Karpas-422 (cell line): Measurements from ENCODE around the gene ADARB1. TPM values are rescaled to one million over a fixed set of nuclear protein-coding genes. Genes with fewer than 3 reads are reported as not detected.

Experiments
- DNase-seq: peaks from one replicate; pipeline ENCODE4 v3.0.0-alpha.2; 2015
- H2AFZ ChIP-seq: fragments of 200-600 bp; sonication (generic); 2 replicates; pipeline ENCODE4 v1.6.1; 2014; ENCODE audit warnings: antibody characterized with exemption, low read length, mixed read lengths
- H3K27ac ChIP-seq: fragments of 200-600 bp; sonication (generic); 2 replicates; pipeline ENCODE4 v1.5.1; 2014; ENCODE audit warnings: mild to moderate bottlenecking, low read length, moderate library complexity
- H3K27me3 ChIP-seq: fragments of 200-600 bp; sonication (generic); 2 replicates; pipeline ENCODE4 v1.6.1; 2014; ENCODE audit warnings: low read length, mixed read lengths
- H3K36me3 ChIP-seq: fragments of 200-600 bp; sonication (generic); 2 replicates; pipeline ENCODE4 v1.6.1; 2014; ENCODE audit warnings: low read length, mixed read lengths; ENCODE audit not compliant: insufficient read depth
- H3K4me1 ChIP-seq: fragments of 200-600 bp; sonication (generic); 2 replicates; pipeline ENCODE4 v1.6.1; 2014; ENCODE audit warnings: mild to moderate bottlenecking, low read length, mixed read lengths
- H3K4me2 ChIP-seq: fragments of 200-600 bp; sonication (generic); 2 replicates; pipeline ENCODE4 v1.6.1; 2014; ENCODE audit warnings: low read length, low read depth, mild to moderate bottlenecking; ENCODE audit not compliant: poor library complexity, severe bottlenecking
- H3K4me3 ChIP-seq: fragments of 200-600 bp; sonication (generic); 2 replicates; pipeline ENCODE4 v1.5.1; 2014; ENCODE audit warnings: mild to moderate bottlenecking, antibody characterized with exemption, low read length, mixed read lengths
- H3K79me2 ChIP-seq: fragments of 200-600 bp; sonication (generic); 2 replicates; pipeline ENCODE4 v1.6.1; 2014; ENCODE audit warnings: mild to moderate bottlenecking, low read length, mixed read lengths
- H3K9ac ChIP-seq: fragments of 200-600 bp; sonication (generic); 2 replicates; pipeline ENCODE4 v1.6.0; 2014; ENCODE audit warnings: low read length
- H3K9me2 ChIP-seq: fragments of 200-600 bp; sonication (generic), shearing (Covaris generic); replicated peaks from 2 replicates; pipeline ENCODE4 v1.6.0; 2014; ENCODE audit warnings: mild to moderate bottlenecking, low read length, moderate library complexity; ENCODE audit not compliant: insufficient read depth
- H3K9me3 ChIP-seq: fragments of 300-700, 200-600 bp; sonication (generic); 2 replicates; pipeline ENCODE4 v1.6.1; 2014; ENCODE audit warnings: low read length, mixed read lengths
- H4K20me1 ChIP-seq: fragments of 200-600 bp; sonication (generic); 2 replicates; pipeline ENCODE4 v1.6.1; 2014; ENCODE audit warnings: mild to moderate bottlenecking, antibody characterized with exemption, low read length, low read depth; ENCODE audit not compliant: insufficient read depth
- total RNA-seq: library from RNA; depleted of rRNA; stranded (reverse); fragments of >200 nt; shearing (Covaris generic); gene quantifications from 2 replicates; pipeline ENCODE4 v1.2.3, GENCODE V29; 2014; ENCODE audit warnings: low replicate concordance

Gene ADARB1
- total RNA-seq, 1 experiment from 2014 or later: 2.0 TPM

DNA sequence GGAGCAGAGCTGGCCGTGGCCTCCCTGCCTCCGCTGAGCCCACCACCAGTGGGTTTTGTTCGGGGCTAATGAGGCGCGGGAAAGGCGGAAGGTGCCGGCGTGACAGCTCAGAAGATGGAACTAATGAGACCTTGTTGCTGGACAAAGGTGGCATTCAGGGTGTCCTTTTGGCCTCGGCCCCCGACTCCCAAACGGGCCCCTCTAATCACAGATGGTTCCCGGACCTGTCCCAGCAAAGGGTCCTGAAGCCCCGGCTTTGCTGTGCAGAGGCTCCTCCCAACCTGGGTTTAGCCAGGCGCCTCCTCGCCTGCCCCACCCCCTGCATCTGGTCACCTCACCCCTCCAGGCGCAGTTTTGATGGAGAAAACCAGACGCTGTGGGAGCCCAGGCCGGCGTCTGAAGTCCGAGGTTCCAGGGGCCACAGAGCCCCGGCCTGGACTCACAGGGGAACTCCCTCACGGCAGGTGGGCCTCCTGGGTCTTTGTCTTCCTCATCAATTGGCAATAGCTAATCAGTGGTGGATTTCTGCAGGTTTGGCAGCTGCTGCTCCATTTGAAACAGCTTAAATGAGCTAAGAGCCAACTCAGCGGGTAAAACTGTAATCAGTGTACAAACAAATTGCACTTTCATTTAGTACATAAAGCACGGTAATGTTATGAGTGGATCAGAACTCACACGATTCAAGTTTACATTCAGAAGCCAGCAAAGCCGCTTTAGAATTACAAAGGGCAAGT, 44.3 kb upstream of the ADARB1 start:
- no peaks in the 10 kb centered on the region for H3K79me2 ChIP-seq
- no peak overlapping the region for H2AFZ ChIP-seq
- H3K36me3 ChIP-seq: no peaks in the 10 kb centered on the region
- no peaks in the 10 kb centered on the region for H3K27me3 ChIP-seq
- no peak overlapping the region for H3K27ac ChIP-seq
- no peaks in the 10 kb centered on the region for H3K9me3 ChIP-seq
- no peaks in the 10 kb centered on the region for H3K9me2 ChIP-seq
- no peak for DNase-seq
- H4K20me1 ChIP-seq: no peaks in the 10 kb centered on the region
- no peaks in the 10 kb centered on the region for H3K4me1 ChIP-seq
- no peak overlapping the region for H3K9ac ChIP-seq
- H3K4me3 ChIP-seq: no peak overlapping the region
- no peak overlapping the region for H3K4me2 ChIP-seq

DNA sequence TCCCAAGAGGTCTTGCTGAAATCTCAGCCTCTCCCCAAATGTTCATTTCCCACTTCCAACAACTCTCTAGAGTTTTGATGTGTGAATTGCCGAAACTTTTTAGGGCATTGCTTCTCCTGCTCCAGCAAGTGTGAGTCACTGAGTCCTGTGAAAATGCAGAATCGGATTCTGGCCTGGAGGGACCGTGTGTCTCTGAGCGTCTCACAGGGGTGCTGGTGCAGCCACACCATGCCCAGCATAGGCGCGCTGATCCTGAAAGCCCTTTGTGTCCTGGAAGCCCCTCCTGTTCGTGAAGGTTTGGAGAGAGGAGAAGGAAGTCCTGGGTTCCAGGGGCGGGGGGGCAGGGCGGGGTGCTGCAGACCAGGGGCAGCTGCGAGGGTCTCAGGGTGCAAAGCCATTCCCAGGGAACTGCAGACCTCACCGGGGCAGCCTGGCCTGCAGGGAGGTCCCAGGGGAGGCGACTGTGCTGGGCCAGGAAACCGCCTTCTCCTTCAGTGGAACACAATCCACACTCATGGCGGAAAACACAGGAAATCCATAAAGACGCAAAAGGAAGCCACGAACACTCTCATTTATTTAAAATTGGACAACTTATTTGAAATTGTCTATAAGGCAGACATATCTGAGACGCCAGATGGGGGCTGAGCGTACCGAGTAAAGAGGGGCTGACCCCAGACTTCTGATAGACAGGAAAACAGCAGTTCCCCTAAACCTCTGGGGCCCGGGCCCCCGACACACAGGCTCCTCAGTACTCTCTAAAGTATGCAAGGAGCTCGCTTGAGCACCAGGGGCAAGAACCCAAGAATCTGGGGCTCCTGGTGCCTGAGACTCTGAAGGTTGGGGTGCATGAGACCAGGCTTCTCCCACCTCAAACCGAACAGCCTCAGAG, 43.5 kb upstream of the ADARB1 start:
- Histone ChIP-seq H3K4me2 (no peak overlapping the region), H3K4me3 (no peak overlapping the region), H3K4me1 (no peaks in the 10 kb centered on the region), H4K20me1 (no peaks in the 10 kb centered on the region), H3K9me2 (no peaks in the 10 kb centered on the region), H3K9me3 (no peaks in the 10 kb centered on the region), H3K27ac (no peak overlapping the region), H2AFZ (no peak overlapping the region), H3K36me3 (no peaks in the 10 kb centered on the region), H3K9ac (no peak overlapping the region), H3K79me2 (no peaks in the 10 kb centered on the region), H3K27me3 (no peaks in the 10 kb centered on the region)
- no peak for DNase-seq

DNA sequence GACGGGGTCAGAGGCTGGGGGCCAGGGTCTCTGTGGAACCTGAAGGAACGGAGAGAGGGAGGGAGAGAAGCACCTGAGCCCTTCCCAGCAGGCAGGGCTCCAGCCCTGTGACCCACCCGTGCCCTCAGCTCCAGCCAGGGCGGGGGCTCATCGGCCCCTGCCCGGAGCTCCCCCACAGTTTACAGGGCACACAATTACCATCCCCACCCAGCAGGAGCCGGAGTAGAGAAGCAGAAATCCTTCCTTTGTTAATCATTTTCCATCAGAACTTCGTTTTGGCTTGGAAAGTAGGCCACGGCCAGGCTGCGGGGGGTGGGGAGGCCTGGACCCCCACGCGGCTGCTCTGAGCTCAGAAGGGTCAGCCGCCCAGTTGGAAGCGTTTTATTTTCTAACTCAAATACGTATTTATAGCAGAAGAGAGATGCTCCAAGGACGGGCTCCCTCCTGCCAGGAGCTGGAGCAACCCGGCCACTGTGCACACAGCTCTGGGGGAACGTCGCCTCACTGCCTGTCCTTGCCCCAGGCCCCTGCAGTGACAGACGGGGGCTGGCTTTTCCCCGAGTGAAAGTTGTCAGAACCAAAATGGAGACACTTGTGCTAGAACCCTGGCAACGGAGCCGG, 42.7 kb upstream of the ADARB1 start:
- no peak overlapping the region for H2AFZ ChIP-seq
- no peaks in the 10 kb centered on the region for H3K9me2 ChIP-seq
- no peak overlapping the region for H3K4me3 ChIP-seq
- no peaks in the 10 kb centered on the region for H3K36me3 ChIP-seq
- no peaks in the 10 kb centered on the region for H3K27me3 ChIP-seq
- no peak overlapping the region for H3K4me2 ChIP-seq
- no peaks in the 10 kb centered on the region for H3K79me2 ChIP-seq
- no peaks in the 10 kb centered on the region for H3K4me1 ChIP-seq
- no peaks in the 10 kb centered on the region for H3K9me3 ChIP-seq
- DNase-seq: no peak
- H4K20me1 ChIP-seq: no peaks in the 10 kb centered on the region
- H3K27ac ChIP-seq: no peak overlapping the region
- no peak overlapping the region for H3K9ac ChIP-seq

DNA sequence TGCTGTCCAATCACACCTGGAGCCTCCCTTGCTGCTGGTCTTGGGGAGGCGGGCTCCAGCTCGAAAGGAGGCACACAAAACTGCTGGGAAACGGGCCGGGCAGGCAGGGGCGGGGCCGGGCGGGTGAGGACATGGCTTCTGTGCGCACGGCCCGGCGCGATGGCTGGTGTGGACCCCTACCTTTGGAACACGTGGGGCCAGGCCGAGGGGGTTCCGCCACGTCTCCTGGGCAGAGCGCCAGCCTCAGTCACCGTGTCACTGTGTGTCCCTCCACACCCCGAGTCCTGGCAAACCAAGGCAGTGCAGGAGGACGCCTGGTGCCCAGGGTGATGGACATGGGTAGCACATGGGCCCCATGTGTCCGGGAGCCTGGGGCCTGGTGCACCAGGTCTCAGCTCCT, 42.0 kb upstream of the ADARB1 start:
- Histone ChIP-seq H3K4me2 (no peak overlapping the region), H3K36me3 (no peaks in the 10 kb centered on the region), H3K27ac (no peak overlapping the region), H3K9ac (no peak overlapping the region), H3K27me3 (no peaks in the 10 kb centered on the region), H3K9me2 (no peaks in the 10 kb centered on the region), H3K4me1 (no peaks in the 10 kb centered on the region), H3K4me3 (no peak overlapping the region), H2AFZ (no peak overlapping the region), H3K9me3 (no peaks in the 10 kb centered on the region), H4K20me1 (no peaks in the 10 kb centered on the region), H3K79me2 (no peaks in the 10 kb centered on the region)
- no peak for DNase-seq

DNA sequence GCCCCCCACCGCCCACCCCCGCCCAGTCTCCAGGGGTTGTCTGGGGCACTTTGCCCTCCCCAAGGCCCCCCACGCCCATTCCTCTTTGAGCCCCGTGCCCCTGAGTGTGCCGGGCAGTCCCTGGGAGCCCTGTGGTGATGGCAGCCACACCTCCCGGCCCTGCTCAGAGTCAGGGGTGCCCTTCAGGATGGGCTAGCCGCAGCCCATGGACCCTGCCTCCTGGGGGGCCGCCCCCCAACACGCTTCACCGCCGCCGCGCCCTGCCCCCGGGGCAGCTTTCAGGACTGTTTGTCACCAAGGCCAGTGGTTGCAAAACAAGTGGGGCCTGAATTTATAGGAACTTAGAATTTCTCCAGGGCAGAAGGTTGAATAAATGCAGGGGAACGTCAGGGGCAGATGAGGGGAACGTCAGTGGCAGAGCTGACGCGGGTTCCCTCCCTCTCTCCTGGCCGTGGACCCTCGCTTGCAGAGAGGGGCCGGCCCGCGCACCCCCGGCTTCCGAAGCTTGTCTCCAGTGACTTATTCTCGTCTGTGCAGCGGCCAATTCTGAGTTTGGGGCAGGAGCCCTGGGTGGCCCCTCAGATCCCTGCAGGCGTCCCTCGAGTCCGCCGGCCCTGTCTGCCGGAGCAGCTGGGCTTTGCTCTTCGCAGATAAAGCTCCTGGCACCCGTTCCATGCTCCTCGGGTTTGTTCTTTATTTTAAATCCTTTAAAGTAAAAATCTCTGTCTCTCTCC, 41.2 kb upstream of the ADARB1 start:
- H4K20me1 ChIP-seq: no peaks in the 10 kb centered on the region
- no peak overlapping the region for H3K9ac ChIP-seq
- H3K27ac ChIP-seq: no peak overlapping the region
- no peak overlapping the region for H3K4me3 ChIP-seq
- H3K79me2 ChIP-seq: no peaks in the 10 kb centered on the region
- DNase-seq: no peak
- no peak overlapping the region for H2AFZ ChIP-seq
- H3K27me3 ChIP-seq: no peaks in the 10 kb centered on the region
- H3K4me1 ChIP-seq: no peaks in the 10 kb centered on the region
- H3K4me2 ChIP-seq: no peak overlapping the region
- no peaks in the 10 kb centered on the region for H3K36me3 ChIP-seq
- no peaks in the 10 kb centered on the region for H3K9me3 ChIP-seq
- H3K9me2 ChIP-seq: no peaks in the 10 kb centered on the region

DNA sequence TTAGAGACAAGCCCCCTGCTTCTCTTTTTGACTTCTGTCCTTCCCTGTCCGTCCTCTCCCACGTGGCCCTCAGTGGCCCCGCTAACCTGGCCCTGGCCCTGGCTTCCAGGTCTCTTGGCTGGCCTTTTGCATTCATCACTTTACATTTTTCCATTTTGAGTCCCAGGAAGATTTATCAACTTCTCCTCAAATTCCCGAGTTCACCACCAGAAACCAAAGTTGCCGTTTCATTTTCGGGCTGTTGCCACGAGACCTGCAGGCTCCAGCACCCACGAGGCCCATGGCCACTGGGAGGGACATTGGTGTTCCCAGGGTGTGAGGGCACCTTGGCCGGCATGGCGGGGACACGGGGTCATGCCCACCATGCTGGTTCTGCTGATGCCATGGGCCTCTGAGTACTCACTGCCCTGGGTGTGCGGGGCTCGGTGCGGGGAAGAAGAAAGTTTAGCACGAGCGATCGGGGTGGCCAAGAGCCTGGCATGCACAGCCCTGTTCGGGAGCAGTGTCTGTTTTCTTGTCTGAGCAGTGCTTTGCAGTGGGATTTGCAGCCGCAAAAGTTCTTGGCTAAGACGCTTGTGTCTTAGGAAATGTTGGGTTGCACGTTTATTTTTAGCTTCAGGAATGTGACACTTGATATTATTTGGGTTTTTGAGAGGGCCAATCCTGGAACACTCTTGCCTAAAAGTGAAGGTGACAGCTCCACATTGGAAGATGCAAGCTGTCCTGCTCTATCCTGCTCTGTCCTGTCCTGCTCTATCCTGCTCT, 40.4 kb upstream of the ADARB1 start:
- H3K36me3 ChIP-seq: no peaks in the 10 kb centered on the region
- no peak overlapping the region for H3K4me3 ChIP-seq
- H4K20me1 ChIP-seq: no peaks in the 10 kb centered on the region
- H2AFZ ChIP-seq: no peak overlapping the region
- H3K4me1 ChIP-seq: no peaks in the 10 kb centered on the region
- no peaks in the 10 kb centered on the region for H3K27me3 ChIP-seq
- no peaks in the 10 kb centered on the region for H3K79me2 ChIP-seq
- H3K27ac ChIP-seq: no peak overlapping the region
- no peak overlapping the region for H3K4me2 ChIP-seq
- DNase-seq: no peak
- no peaks in the 10 kb centered on the region for H3K9me2 ChIP-seq
- H3K9me3 ChIP-seq: no peaks in the 10 kb centered on the region
- H3K9ac ChIP-seq: no peak overlapping the region

DNA sequence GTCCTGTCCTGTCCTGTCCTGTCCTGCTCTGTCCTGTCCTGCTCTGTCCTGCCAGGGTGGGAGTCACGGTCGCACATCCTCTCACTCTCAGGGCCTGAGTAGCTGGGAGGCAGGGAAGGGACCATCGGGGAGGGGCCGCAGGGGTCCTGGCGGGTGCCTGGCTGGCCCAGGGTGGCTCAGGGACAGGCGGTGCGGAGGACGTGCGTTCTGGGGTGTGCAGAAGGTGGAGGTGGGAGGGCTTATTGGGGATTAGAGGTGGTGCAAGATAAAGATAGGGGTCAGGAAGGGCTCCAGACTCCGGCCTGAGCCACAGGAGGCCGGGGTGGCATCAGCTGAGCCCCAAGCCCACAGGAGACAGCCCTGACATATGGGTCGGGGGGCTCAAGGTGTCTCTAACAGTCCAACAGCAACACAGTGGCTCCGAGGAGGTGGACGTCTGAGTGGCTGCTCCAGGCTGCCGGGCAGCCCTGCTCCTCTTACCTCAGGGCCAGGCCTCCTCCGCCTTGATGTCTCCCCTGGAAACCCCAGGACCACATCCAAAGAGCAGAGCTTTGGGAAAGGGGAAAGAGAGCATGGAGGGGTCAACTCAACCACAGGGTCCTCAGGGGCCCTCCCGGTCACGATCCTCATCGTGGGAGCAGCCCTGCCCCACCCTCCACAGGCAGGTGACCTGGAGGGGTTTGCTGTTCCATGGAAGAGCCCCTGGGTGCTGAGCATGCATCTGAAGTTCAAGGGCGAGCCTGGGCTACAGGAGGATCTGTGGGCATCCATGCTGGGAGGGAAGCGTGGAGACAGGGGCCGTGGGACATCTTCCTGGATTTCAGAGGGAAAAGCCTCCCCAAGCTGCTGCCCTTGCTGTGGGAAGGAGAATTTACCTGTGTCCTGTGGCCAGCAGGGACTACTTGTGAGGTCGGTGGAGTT, 39.6 kb upstream of the ADARB1 start:
- H3K4me3 ChIP-seq: no peak overlapping the region

More for the DNA sequence above, 39.6 kb upstream of the ADARB1 start:
- Histone ChIP-seq H2AFZ (no peak overlapping the region), H4K20me1 (no peaks in the 10 kb centered on the region), H3K4me2 (no peak overlapping the region), H3K79me2 (no peaks in the 10 kb centered on the region), H3K27ac (no peak overlapping the region), H3K27me3 (no peaks in the 10 kb centered on the region), H3K36me3 (no peaks in the 10 kb centered on the region), H3K9me3 (no peaks in the 10 kb centered on the region), H3K4me1 (no peaks in the 10 kb centered on the region), H3K9me2 (no peaks in the 10 kb centered on the region), H3K9ac (no peak overlapping the region)
- DNase-seq: no peak
